K562 (cell line): ENCODE data around the gene ALS2. TPM values are rescaled to one million over a fixed set of nuclear protein-coding genes. Genes with fewer than 3 reads are reported as not detected.

ENCODE experiments used
- ATAC-seq: fragments of 200-7000 bp; cut with Tn5 transposase; 3 replicates; pipeline ENCODE4 v1.9.1; 2020; ENCODE audit warnings: moderate library complexity
- BruUV-seq: library from RNA; stranded (reverse); fragments of 400-500 nt; replicated peaks from 2 replicates; lab custom pipeline; 2021; lab: Mats Ljungman, UMichigan
- CTCF ChIA-PET: fragments of 300-600 bp; formaldehyde crosslinking; extraction: SDS; loops from one replicate; lab custom pipeline; 2021; ENCODE audit warnings: low intra/inter-chr PET ratio; lab: Yijun Ruan, JAX
- POLR2A ChIA-PET: fragments of 300-600, 350-650 bp; sonication (Branson Sonifier 250); formaldehyde crosslinking; extraction: SDS; loops from one replicate; lab custom pipeline; 2021; ENCODE audit warnings: antibody characterized with exemption, inconsistent platforms; lab: Yijun Ruan, JAX
- DNase-seq, 4 experiments: peaks; one replicate each; pipeline versions ENCODE4 v3.0.0 to v3.0.0-alpha.2; 2011 to 2018; ENCODE audit warnings: low spot score in 3 of 4, mixed read lengths in 3 of 4; ENCODE audit errors: extremely low read depth in 1 of 4
- FAIRE-seq: peaks from 2 replicates; lab custom pipeline; 2011; peaks lifted over from hg19 to GRCh38; lab: Jason Lieb, UNC
- H2AFZ ChIP-seq: 2 replicates; pipeline ENCODE4 v1.6.0; 2011; ENCODE audit warnings: low read depth, low read length, control low read depth, inconsistent platforms
- H3K27ac ChIP-seq: fragments of 200-600 bp; 3 replicates; pipeline ENCODE4 v1.8.0; 2011; ENCODE audit warnings: low read depth, mild to moderate bottlenecking, control low read depth, inconsistent platforms, low read length, moderate library complexity, mixed read lengths; ENCODE audit errors: extremely low read depth
- H3K27me3 ChIP-seq, 2 experiments: fragments of 300-600 bp in 1 of 2; 2 replicates in 1 of 2; 3 replicates in 1 of 2; pipeline versions ENCODE4 v1.6.0 to v1.8.0; 2011; ENCODE audit warnings: inconsistent platforms in 2 of 2, low read length in 2 of 2, mild to moderate bottlenecking in 1 of 2, mixed read lengths in 1 of 2, moderate library complexity in 1 of 2; ENCODE audit not compliant: control insufficient read depth in 2 of 2, insufficient read depth in 2 of 2
- H3K36me3 ChIP-seq: fragments of 300-600 bp; 3 replicates; pipeline ENCODE4 v1.8.0; 2011; ENCODE audit warnings: mild to moderate bottlenecking, low read length, inconsistent platforms; ENCODE audit not compliant: control insufficient read depth, insufficient read depth
- H3K4me1 ChIP-seq, 2 experiments: fragments of 200-600 bp in 1 of 2; replicated peaks in 1 of 2; 2 replicates in 1 of 2; 3 replicates in 1 of 2; pipeline versions ENCODE4 v1.5.1 to v1.8.0; 2011; ENCODE audit warnings: inconsistent platforms in 2 of 2, low read length in 2 of 2, mild to moderate bottlenecking in 1 of 2, mixed read lengths in 1 of 2, moderate library complexity in 1 of 2; ENCODE audit not compliant: control insufficient read depth in 2 of 2, insufficient read depth in 2 of 2
- H3K4me2 ChIP-seq: 2 replicates; pipeline ENCODE4 v1.6.1; 2011; ENCODE audit warnings: low read length, control low read depth, inconsistent platforms, mixed read lengths; ENCODE audit not compliant: insufficient read depth
- H3K4me3 ChIP-seq: fragments of 200-600 bp; sonication (generic), shearing (Covaris generic); 2 replicates; pipeline ENCODE4 v1.5.1; 2016; ENCODE audit warnings: control low read depth, inconsistent platforms
- H3K79me2 ChIP-seq: fragments of 200-600 bp; 3 replicates; pipeline ENCODE4 v1.8.0; 2011; ENCODE audit warnings: low read length, inconsistent platforms; ENCODE audit not compliant: control insufficient read depth, insufficient read depth
- H3K9ac ChIP-seq, 2 experiments: 2 replicates each; pipeline versions ENCODE4 v1.6.0 to v1.6.1; 2011; ENCODE audit warnings: low read depth in 2 of 2, low read length in 2 of 2, control low read depth in 1 of 2, inconsistent platforms in 1 of 2, mild to moderate bottlenecking in 1 of 2, mixed read lengths in 1 of 2; ENCODE audit not compliant: insufficient read depth in 1 of 2
- H3K9me1 ChIP-seq: one replicate; pipeline ENCODE4 v1.6.0; 2011; ENCODE audit warnings: inconsistent platforms, mild to moderate bottlenecking, low read length, moderate library complexity; ENCODE audit not compliant: control insufficient read depth, insufficient read depth
- H3K9me3 ChIP-seq: replicated peaks from 2 replicates; pipeline ENCODE4 v1.5.1; 2011; ENCODE audit warnings: low read depth, low read length, inconsistent platforms; ENCODE audit not compliant: control insufficient read depth, insufficient read depth
- H4K20me1 ChIP-seq: replicated peaks from 2 replicates; pipeline ENCODE4 v1.6.1; 2011; ENCODE audit warnings: low read length, inconsistent platforms, mixed read lengths; ENCODE audit not compliant: control insufficient read depth, insufficient read depth
- MYNN ChIP-seq, 2 experiments: sonication (generic); formaldehyde crosslinking in 1 of 2; IDR thresholded peaks; 2 replicates each; pipeline versions ENCODE4 v1.5.0 to v1.6.1; 2016 to 2020; ENCODE audit warnings: antibody characterized with exemption in 1 of 2, missing genetic modification reagents in 1 of 2
- SMAD3 ChIP-seq: fragments of 450-650 bp; formaldehyde crosslinking; conservative IDR thresholded peaks from 2 replicates; pipeline ENCODE4 v1.4.0; 2020; ENCODE audit warnings: mild to moderate bottlenecking
- SOX6 ChIP-seq: fragments of 450-650 bp; IDR thresholded peaks from 2 replicates; pipeline ENCODE4 v1.6.1; 2014; ENCODE audit warnings: mild to moderate bottlenecking
- TAL1 ChIP-seq: fragments of 450-650 bp; IDR thresholded peaks from 2 replicates; pipeline ENCODE4 v1.6.1; 2016; ENCODE audit warnings: mild to moderate bottlenecking
- TFAM ChIP-seq: fragments of 250-450 bp; sonication (Bioruptor Pico); conservative IDR thresholded peaks from 2 replicates; pipeline ENCODE4 v1.5.0; 2021; ENCODE audit warnings: mild to moderate bottlenecking, moderate library complexity
- ZBTB9 ChIP-seq: fragments of 450-650 bp; formaldehyde crosslinking; IDR thresholded peaks from 2 replicates; pipeline ENCODE4 v1.4.0; 2020; ENCODE audit warnings: mild to moderate bottlenecking, moderate library complexity
- WGBS: fragments of 100-300 bp; shearing (Covaris generic); methylation state at CpG from one replicate; pipeline ENCODE4 v1.1.6; 2016; ENCODE audit warnings: low coverage, mixed read lengths; ENCODE audit not compliant: insufficient coverage; ENCODE audit errors: missing lambda C conversion rate; 5-methylcytosine and 5-hydroxymethylcytosine counted together
- in situ Hi-C: fragments of 300-500 bp; cut with MboI; formaldehyde crosslinking; loops from 4 replicates; pipeline ENCODE4 v1.15.0; 2018; ENCODE audit warnings: inconsistent platforms, mixed read lengths
- intact Hi-C: fragments of 100-400 bp; cut with micrococcal nuclease; formaldehyde crosslinking; loops from 2 replicates; pipeline ENCODE4 v1.14.2; 2022
- polyA plus RNA-seq, 8 experiments: library from polyadenylated mRNA; depleted of rRNA in 4 of 8; stranded (reverse) in 5 of 8; unstranded in 3 of 8; fragments of >200 nt; fragmentation: Nextera tagmentation in 2 of 8; fragmentation: Illumina TruSeq in 1 of 8; extraction: Ambion mirVana in 2 of 8; extraction: Trizol in 1 of 8; gene quantifications; 2 replicates each; pipeline versions ENCODE4 v1.2.1 to v1.2.3, GENCODE V29; 2011 to 2014; ENCODE audit warnings: inconsistent platforms in 1 of 8, missing spikeins in 1 of 8
- total RNA-seq, 7 experiments: library from RNA; depleted of rRNA in 6 of 7; stranded (reverse); fragments of >200 nt in 6 of 7; fragmentation: Illumina TruSeq in 2 of 7; extraction: Trizol in 2 of 7; gene quantifications; 2 replicates each; pipeline versions ENCODE4 v1.2.1 to v1.2.3, GENCODE V29; 2011 to 2021; ENCODE audit warnings: low replicate concordance in 1 of 7

The ALS2 gene
- total and polyA plus RNA-seq, 9 of the 15 experiments (the other 6 are each of a cell fraction or from before 2014, with no cell fraction given), result 5.2 to 17.7 (median 11.6) TPM

- TF ChIP-seq MYNN (IDR thresholded peaks at IDR 0.05), result no peak
- TF ChIP-seq MYNN (CRISPR knock-in tag; IDR thresholded peaks at IDR 0.05), result no peak
- TF ChIP-seq SMAD3, result no peak
- TF ChIP-seq ZBTB9 (CRISPR knock-in tag), result no peak
- no peak for TF ChIP-seq SOX6
- TF ChIP-seq, all 486 proteins: peak for 0
These were observed 50.0 kb downstream of the ALS2 start (continued) for GRCh38 chr2:201730651-201731285.

DNA sequence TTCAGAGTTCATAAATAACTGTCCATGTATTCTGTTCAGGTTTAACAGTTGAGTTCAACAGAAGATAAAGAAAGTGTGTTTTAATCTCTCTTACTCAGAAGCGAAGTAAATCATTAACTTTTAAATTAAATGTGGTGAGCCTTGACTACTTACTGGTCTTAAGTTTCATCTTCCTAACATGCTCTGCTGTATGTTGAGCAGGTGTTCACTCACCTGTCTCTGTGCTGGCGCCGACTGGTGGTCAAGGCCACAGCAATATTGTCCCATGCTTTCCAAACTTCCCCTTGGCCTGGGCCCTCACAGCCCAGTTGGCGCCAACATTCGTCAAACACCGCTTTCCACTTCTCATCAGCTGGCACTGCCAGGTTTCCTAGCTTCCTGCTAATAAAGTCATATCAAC is 65.3 kb downstream of the ALS2 start:
- WGBS, result 91% methylated on average over 6 of the region's 6 CpGs
- in situ Hi-C loops, result no loop called here
- TF ChIP-seq SMAD3, result no peak
- TF ChIP-seq TAL1, result no peak
- no peak for TF ChIP-seq TFAM (CRISPR knock-in tag)

More for the DNA sequence above, 65.3 kb downstream of the ALS2 start:
- Histone ChIP-seq H3K9ac (no peak overlapping the region), H3K79me2 (no peaks in the 10 kb centered on the region), H2AFZ (no peak overlapping the region), H3K9me1 (no peaks in the 10 kb centered on the region), H3K27ac (no peak overlapping the region), H3K9me3 (no peaks in the 10 kb centered on the region), H3K4me1 (no peaks in the 10 kb centered on the region), H3K27me3 (no peaks in the 10 kb centered on the region), H3K36me3 (peaks cover 23% of the 10 kb centered on the region; the same call in 2 of the 3 replicates), H4K20me1 (no peaks in the 10 kb centered on the region; the same call in 1 of the 2 replicates), H3K4me2 (no peak overlapping the region), H3K4me3 (no peak overlapping the region)
- ATAC-seq (no peak), DNase-seq (no peak), FAIRE-seq (no peak)
- intact Hi-C loops, result no loop called here
- BruUV-seq, result no TSS peak
- ChIA-PET POLR2A (no interaction called here), CTCF (no interaction called here)
